HL-60 (cell line): ENCODE measurements around the gene BMP2K.

ENCODE experiments used
- GABPA ChIP-seq: IDR thresholded peaks from 2 replicates; pipeline ENCODE4 v1.6.1; 2012; ENCODE audit warnings: low read depth
- TF ChIP-seq, protein P1 (sequence below): IDR thresholded peaks from one replicate; pipeline ENCODE4 v1.5.1; 2011; ENCODE audit warnings: low read length, control low read depth, inconsistent platforms; ENCODE audit not compliant: insufficient read depth

DNA sequence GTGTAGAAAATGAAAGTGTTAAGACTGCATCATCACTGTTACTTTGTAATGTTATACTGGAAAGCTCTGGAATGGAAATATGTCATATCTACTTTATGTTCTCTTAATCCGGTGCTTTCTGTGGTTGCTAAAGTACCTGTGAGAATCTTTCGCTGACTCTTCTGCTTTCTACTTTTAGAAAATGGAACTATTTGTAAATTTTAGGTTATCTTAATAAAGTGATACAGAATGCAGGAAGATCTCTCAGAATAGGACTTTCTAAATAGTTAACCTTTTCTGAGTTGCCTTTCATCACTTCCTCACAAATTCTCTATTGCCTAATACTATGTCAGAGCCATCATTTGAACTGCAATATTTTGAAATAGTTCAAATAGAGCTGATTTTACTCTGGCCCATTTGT lies 69.3 kb downstream of the BMP2K start:
- TF ChIP-seq, protein P1, sequence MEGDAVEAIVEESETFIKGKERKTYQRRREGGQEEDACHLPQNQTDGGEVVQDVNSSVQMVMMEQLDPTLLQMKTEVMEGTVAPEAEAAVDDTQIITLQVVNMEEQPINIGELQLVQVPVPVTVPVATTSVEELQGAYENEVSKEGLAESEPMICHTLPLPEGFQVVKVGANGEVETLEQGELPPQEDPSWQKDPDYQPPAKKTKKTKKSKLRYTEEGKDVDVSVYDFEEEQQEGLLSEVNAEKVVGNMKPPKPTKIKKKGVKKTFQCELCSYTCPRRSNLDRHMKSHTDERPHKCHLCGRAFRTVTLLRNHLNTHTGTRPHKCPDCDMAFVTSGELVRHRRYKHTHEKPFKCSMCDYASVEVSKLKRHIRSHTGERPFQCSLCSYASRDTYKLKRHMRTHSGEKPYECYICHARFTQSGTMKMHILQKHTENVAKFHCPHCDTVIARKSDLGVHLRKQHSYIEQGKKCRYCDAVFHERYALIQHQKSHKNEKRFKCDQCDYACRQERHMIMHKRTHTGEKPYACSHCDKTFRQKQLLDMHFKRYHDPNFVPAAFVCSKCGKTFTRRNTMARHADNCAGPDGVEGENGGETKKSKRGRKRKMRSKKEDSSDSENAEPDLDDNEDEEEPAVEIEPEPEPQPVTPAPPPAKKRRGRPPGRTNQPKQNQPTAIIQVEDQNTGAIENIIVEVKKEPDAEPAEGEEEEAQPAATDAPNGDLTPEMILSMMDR = no peak
- no peak for TF ChIP-seq GABPA
